SKM-1 treated with dmso at 0.1 percent for 144 hours (cell line): ENCODE data around the gene DAB1.
"Not testable (repeated sequence)": the region's sequence is repeated elsewhere in the genome, so short reads cannot be mapped to it uniquely, and the experiment has no call there.

Experiments used
- DNase-seq: peaks from one replicate; lab custom pipeline; 2025; ENCODE audit not compliant: unreplicated experiment; lab: John Stamatoyannopoulos, UW

DAB1 gene

GRCh38 chr1:57362480-57362879, 61.4 kb downstream of the DAB1 start:
- DNase-seq, result no peak

- no peak for DNase-seq
Measured at GRCh38 chr1:57361516-57361915, 62.3 kb downstream of the DAB1 start.

- DNase-seq, result no peak
Measured at GRCh38 chr1:57360846-57361407, 62.9 kb downstream of the DAB1 start.

GRCh38 chr1:57357462-57357861, 66.4 kb downstream of the DAB1 start:
- DNase-seq, result no peak

- DNase-seq, result no peak
Measured at GRCh38 chr1:57353654-57354053, 70.2 kb downstream of the DAB1 start.

DNA sequence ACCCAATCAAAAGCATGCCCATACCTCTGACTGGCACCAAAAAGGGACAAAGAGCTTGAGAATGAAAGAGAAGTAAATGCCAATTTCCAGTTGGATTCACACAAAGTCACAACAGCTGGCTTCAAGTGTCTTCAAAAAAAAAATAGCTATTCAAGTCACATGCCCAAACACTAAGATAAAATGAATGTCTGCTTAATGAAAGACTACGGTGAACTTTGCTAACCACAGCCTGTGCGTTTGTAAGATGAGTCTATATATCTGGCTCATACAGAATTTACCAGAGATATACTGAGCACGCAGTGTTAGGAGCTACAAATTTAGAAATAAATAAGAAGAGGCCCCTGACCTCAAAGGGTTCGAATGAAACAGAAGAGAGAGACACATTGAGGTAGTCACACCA, 73.2 kb downstream of the DAB1 start:
- DNase-seq, result no peak

DNA sequence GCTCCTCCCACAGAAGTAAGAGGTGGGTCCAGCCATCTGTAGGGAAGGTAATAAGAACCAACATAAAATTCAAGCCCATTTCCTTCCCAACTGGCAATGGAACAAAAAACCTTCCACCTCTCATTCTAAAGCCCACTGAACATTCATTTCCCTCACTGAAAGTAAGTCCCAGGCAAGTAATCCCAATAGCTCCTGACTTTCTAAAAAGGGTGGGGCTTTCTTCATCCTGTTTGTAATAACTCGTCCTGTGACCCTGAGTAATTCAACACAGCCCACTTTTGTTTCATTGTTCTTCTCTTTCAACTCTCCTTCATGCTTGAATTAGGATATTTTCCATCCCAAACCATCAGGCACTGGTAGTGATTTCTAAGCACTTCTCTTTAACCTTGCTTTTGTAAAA, 74.9 kb downstream of the DAB1 start:
- DNase-seq, result no peak

DNA sequence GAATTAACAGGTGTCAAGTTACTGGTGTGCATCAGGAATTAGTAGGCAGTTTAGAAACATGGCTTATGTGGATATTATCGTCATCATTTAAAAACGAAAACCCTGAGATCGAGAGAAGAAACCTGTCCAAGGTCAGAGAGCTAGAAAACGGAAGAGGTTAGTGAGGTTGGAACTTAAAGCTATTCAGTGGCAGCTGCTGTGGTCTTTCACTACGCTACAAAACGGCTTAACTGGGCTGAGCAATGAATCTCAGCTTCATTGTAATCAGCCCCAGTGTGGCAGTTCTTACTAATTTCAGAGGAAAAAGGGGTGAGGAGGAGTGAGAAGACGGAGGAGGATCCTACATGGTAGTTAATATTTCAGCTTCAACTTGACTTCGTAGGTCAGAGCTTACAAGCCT, 77.9 kb downstream of the DAB1 start:
- no peak for DNase-seq

DNA sequence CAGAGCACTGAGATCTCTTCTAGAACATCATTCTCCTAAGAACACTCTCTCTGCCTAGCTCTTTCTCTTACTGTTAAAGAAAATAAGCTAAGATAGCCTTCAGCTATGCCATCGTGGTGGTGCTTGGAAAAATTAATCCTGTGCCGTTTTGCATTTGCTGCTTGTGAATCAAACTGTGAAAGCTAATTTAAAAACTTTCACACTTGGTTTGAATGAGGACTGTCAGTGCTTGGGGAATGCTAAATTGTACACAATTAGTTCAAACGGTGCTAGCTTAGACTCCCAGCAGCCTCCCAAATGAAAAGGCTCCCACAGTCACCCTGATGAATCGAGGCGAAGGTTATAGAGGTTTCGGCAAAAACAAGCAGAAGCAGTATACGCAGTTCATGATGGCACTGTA, 79.6 kb downstream of the DAB1 start:
- DNase-seq, result no peak

GRCh38 chr1:57343298-57343915, 80.5 kb downstream of the DAB1 start:
- not testable (repeated sequence) for DNase-seq

DNA sequence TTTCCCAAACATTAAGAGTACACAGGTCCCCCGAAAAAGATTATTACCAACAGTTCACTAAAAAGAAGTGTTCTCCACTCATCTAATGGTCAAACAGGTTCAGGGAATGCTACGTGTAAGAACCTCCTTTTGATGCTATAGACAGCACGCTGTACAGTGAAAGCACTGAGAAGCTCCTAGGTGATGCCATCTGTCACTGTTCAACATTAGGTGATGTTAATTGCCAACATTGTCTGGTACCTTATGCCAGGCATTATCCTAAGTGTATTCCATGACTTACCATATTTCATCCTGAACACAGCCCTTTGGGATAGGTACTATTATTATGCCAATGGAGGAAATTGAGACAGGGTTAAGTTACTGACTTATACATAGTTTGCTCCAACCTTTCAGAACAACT, 82.1 kb downstream of the DAB1 start:
- DNase-seq, result no peak

- DNase-seq, result no peak
Measured at GRCh38 chr1:57340334-57341070, 83.4 kb downstream of the DAB1 start.

DNA sequence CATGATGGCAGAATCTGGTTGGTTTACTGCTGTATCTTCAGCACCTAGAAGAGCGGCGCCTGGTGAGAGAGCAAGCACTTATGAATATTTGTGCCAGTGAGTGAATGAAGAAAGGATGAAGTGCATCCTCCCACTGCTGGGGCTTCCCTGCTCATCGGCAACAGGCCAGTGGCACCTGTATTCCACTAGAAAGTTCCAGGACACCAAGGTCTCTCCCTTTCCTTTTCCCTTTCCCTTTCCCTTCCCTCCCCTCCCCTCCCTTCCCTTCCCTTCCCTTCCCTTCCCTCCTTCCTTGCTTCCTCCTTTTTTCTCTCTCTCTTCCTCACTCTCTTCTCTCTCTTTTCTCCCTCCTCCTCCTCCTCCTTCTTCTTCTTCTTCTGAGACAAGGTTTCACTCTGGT, 86.2 kb downstream of the DAB1 start:
- no peak for DNase-seq

GRCh38 chr1:57336793-57337192, 87.1 kb downstream of the DAB1 start:
- DNase-seq, result no peak

GRCh38 chr1:57331620-57332019, 92.2 kb downstream of the DAB1 start:
- DNase-seq, result no peak

- DNase-seq, result no peak
Measured at GRCh38 chr1:57329937-57330336, 93.9 kb downstream of the DAB1 start.

GRCh38 chr1:57329001-57329527, 94.8 kb downstream of the DAB1 start:
- DNase-seq, result no peak

DNA sequence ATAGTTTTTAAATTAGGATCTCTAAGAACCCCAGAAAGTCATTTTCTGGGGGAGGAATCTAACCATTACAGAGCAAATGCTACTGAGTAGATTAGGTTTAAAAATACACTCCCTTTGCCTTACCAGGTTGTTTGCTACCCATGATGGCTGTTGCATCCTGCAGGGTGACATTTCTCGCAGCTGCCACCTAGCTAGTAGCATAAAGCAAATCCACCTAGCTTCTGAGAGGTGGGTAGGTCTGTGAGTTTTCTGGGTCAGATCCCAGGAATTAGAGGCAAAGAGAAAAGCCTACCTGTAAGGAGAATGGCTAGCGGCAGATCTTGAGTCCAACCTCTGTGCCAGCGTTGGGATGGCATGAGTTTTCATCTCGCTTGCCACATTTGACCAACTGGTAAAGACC, 95.9 kb downstream of the DAB1 start:
- no peak for DNase-seq

DNA sequence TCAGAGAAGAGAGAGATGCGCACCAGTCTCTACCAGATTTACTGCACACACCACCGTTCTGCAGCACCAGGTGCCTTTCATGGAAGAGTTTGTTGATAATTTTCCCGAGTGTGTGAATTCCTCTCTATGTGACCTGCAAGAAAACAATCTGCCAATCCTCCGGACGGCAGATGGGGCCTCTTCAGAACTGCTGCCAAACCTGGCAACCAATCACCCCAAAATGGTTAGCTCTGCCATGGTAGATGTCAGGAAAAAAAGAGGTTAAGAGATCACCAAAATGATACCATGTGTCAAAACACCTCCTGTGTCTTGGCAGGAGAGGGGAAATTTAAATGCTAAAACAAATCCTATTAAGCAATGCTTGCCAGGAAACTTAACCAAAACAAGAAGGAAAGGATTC, 96.5 kb downstream of the DAB1 start:
- no peak for DNase-seq

GRCh38 chr1:57325536-57325935, 98.3 kb downstream of the DAB1 start:
- no peak for DNase-seq

DNA sequence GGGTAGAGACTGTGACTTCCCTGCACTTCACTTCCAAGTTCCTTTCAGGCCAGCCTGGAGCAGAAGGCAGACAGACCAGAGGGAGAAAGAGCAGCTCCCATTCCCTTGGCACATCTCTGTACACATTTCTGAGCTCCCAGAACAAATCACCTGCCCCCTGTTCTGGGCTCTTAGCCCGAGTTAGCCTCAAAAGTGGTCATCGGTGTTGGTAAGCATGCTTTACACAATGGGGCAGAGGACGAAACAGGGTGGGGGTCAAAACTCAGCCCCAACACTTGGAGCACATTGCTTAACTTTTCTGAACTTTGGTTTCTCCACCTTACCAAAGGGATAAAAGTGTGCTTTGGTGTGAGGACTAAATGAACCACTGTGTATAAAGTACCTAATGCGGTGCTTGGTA, 98.7 kb downstream of the DAB1 start:
- no peak for DNase-seq

DNA sequence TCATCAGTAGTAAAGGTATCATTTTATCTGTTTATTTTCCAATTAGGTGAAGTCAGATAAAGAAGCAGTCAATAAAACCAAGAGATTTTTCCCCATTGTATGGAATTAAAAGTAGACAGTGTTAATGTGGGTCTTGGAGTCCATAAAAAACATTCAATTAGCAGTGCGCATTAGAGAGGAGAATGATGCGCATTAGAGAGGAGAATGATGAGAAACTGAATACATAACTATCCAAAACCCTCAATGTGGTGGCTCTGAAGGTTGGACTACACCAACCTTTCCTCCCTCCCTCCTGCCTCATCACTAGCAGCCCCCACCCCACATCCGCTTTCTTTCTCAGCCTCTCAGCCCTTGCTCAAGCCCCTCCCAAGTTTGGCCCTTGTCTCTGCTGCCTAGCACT, 99.5 kb downstream of the DAB1 start:
- no peak for DNase-seq
